Fibroblast of gingiva (primary cell): Measurements from ENCODE around the gene DRD2.

Source experiments
- DNase-seq: peaks from one replicate; pipeline ENCODE4 v3.0.0-alpha.2; 2011; ENCODE audit warnings: low read depth

The DRD2 gene

GRCh38 chr11:113398669-113399430, 76.3 kb downstream of the DRD2 start:
- no peak for DNase-seq

- DNase-seq, result no peak
Observed at GRCh38 chr11:113397821-113398220, 77.4 kb downstream of the DRD2 start.

GRCh38 chr11:113397212-113397611, 78.0 kb downstream of the DRD2 start:
- DNase-seq, result no peak

- DNase-seq, result no peak
Observed at GRCh38 chr11:113396690-113397089, 78.5 kb downstream of the DRD2 start.

- DNase-seq, result no peak
Observed at GRCh38 chr11:113395782-113396336, 79.3 kb downstream of the DRD2 start.

GRCh38 chr11:113394919-113395318, 80.3 kb downstream of the DRD2 start:
- no peak for DNase-seq

GRCh38 chr11:113393501-113393985, 81.7 kb downstream of the DRD2 start:
- no peak for DNase-seq

- no peak for DNase-seq
Observed at GRCh38 chr11:113392236-113392921, 82.8 kb downstream of the DRD2 start.

- DNase-seq, result no peak
Observed at GRCh38 chr11:113389272-113389671, 85.9 kb downstream of the DRD2 start.

GRCh38 chr11:113387605-113388211, 87.5 kb downstream of the DRD2 start, which contains the start of gene ANKK1:
Gene ANKK1, plus strand, starts transcription at chr11:113387779. Its CDS starts 106 bp downstream, at chr11:113387885.
- DNase-seq, result no peak

GRCh38 chr11:113386866-113387265, 88.3 kb downstream of the DRD2 start:
- DNase-seq, result no peak

GRCh38 chr11:113385749-113386148, 89.4 kb downstream of the DRD2 start:
- DNase-seq, result no peak

GRCh38 chr11:113384551-113384950, 90.6 kb downstream of the DRD2 start:
- DNase-seq, result peak; percentile 54

- DNase-seq, result no peak
Observed at GRCh38 chr11:113382121-113382520, 93.1 kb downstream of the DRD2 start.

GRCh38 chr11:113378692-113379091, 96.5 kb downstream of the DRD2 start:
- no peak for DNase-seq

GRCh38 chr11:113377681-113378412, 97.4 kb downstream of the DRD2 start:
- DNase-seq, result peak; percentile 24

GRCh38 chr11:113376156-113376555, 99.0 kb downstream of the DRD2 start:
- no peak for DNase-seq

GRCh38 chr11:113375402-113375801, 99.8 kb downstream of the DRD2 start:
- no peak for DNase-seq

GRCh38 chr11:113373981-113374560, 101.1 kb downstream of the DRD2 start:
- no peak for DNase-seq

GRCh38 chr11:113373306-113373705, 101.9 kb downstream of the DRD2 start:
- DNase-seq, result peak; percentile 32

- DNase-seq, result no peak
Observed at GRCh38 chr11:113372309-113372708, 102.9 kb downstream of the DRD2 start.
